ENCODE data around the gene CLC. TPM values are rescaled to one million over a fixed set of nuclear protein-coding genes. Genes with fewer than 3 reads are reported as not detected.
"Not testable (repeated sequence)": the region's sequence is repeated elsewhere in the genome, so short reads cannot be mapped to it uniquely, and the experiment has no call there.

CLC gene
- total RNA-seq, 4 donors from 2014 or later: not detected

DNA sequence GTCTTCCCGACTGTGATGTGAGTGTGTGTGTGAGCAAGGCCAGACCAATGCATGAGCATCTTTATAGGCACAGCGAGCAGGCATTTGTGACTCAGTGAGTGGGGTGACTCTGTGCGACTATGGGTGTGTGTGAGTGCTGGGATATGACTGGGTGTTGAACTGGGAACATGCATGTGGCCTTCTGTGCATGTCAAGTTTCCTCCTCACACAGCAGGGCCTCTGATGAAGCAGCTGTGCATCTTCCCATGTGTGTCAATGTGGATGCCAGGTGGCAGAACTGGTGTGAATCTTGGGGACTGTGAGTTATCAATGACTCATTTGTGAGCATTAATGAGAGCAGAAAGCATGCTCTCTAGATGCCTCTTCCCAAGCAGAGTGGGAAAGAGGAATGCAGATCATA is 45.7 kb downstream of the CLC start:
- WGBS, 2 donors: 76 to 91% methylated on average over 3 of the region's 3 CpGs
- DNase-seq (ENCODE audit: low spot score in 2 of 2): no peak
- no peaks in the 10 kb centered on the region for H3K36me3 ChIP-seq

GRCh38 chr19:39688637-39689036 is 49.2 kb downstream of the CLC start:
- H3K9me3 ChIP-seq: peaks cover 0 to 18% (median 0%) of the 10 kb centered on the region in 4 donors
- H3K36me3 ChIP-seq; H3K27ac ChIP-seq; H3K27me3 ChIP-seq; H3K4me3 ChIP-seq; DNase-seq (ENCODE audit: low spot score in 2 of 2); H3K4me1 ChIP-seq: not testable (repeated sequence)
- 83 to 85% methylated on average over 4 of the region's 4 CpGs for WGBS, 2 donors

More for the DNA sequence above, 45.7 kb downstream of the CLC start:
- Histone ChIP-seq H3K4me3 (no peak overlapping the region), H3K4me1 (no peaks in the 10 kb centered on the region), H3K27ac (no peak overlapping the region), H3K27me3 (no peaks in the 10 kb centered on the region), H3K9me3 (peaks cover 0 to 18% (median 0%) of the 10 kb centered on the region in 4 donors)
- no peak for TF ChIP-seq POLR2A (IDR thresholded peaks at IDR 0.05)
- no peak for TF ChIP-seq EP300 (IDR thresholded peaks at IDR 0.05)
- TF ChIP-seq, protein P1, sequence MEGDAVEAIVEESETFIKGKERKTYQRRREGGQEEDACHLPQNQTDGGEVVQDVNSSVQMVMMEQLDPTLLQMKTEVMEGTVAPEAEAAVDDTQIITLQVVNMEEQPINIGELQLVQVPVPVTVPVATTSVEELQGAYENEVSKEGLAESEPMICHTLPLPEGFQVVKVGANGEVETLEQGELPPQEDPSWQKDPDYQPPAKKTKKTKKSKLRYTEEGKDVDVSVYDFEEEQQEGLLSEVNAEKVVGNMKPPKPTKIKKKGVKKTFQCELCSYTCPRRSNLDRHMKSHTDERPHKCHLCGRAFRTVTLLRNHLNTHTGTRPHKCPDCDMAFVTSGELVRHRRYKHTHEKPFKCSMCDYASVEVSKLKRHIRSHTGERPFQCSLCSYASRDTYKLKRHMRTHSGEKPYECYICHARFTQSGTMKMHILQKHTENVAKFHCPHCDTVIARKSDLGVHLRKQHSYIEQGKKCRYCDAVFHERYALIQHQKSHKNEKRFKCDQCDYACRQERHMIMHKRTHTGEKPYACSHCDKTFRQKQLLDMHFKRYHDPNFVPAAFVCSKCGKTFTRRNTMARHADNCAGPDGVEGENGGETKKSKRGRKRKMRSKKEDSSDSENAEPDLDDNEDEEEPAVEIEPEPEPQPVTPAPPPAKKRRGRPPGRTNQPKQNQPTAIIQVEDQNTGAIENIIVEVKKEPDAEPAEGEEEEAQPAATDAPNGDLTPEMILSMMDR (IDR thresholded peaks at IDR 0.05): no peak

DNA sequence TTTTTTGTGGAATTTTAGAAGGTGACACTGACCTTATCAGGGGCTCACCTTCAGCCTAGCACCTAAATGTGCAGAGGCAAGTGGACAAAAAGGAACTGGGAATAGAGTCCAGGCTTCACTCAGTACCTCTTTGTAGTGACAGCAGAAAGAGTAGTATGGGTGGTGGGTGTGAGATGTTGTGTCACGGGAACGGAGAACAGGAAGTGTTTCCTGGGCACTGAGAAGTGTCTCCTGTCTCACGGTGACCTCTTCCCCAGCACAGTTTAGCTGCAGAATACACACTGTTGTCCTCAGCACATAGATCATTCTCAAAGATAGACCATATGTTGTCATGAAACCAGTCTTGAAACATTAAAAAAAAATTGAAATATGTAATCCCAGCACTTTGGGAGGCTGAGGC is 51.1 kb downstream of the CLC start:
- TF ChIP-seq EP300 (IDR thresholded peaks at IDR 0.05) (no peak), POLR2A (IDR thresholded peaks at IDR 0.05) (no peak)
- TF ChIP-seq, protein P1 (IDR thresholded peaks at IDR 0.05): no peak
- Histone ChIP-seq H3K27me3 (no peaks in the 10 kb centered on the region), H3K4me3 (no peak overlapping the region), H3K27ac (no peak overlapping the region), H3K9me3 (peaks cover 0 to 18% (median 0%) of the 10 kb centered on the region in 4 donors), H3K36me3 (no peaks in the 10 kb centered on the region), H3K4me1 (no peaks in the 10 kb centered on the region)
- 71 to 90% methylated on average over 3 of the region's 3 CpGs for WGBS, 2 donors
- DNase-seq (ENCODE audit: low spot score in 2 of 2): no peak

DNA sequence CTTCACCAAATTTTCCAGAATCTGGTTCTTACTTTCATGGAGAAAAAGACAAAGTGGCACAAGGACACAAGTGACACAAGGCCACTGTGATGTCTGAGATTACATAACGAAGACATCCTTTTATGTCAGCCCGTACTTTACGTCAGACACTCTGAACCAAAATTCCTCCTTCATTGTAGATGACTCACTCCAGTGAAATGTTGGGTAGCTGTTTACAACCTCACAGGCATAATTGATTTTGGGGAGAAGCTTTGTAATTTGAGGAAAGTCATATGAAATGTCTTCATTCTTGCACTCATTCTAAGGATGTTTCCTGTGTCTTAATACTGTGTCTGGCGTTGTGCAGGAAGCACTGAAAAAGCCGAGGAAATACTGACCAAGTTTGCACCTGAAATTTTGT is 53.6 kb downstream of the CLC start:
- 71 to 76% methylated on average over 5 of the region's 5 CpGs for WGBS, 2 donors
- Histone ChIP-seq H3K4me1 (peaks cover 0 to 1% (median 0%) of the 10 kb centered on the region in 4 donors), H3K27ac (no peak overlapping the region), H3K4me3 (no peak overlapping the region), H3K9me3 (peaks cover 0 to 8% (median 0%) of the 10 kb centered on the region in 4 donors), H3K36me3 (no peaks in the 10 kb centered on the region), H3K27me3 (no peaks in the 10 kb centered on the region)
- no peak for DNase-seq (ENCODE audit: low spot score in 2 of 2)
- TF ChIP-seq POLR2A (IDR thresholded peaks at IDR 0.05) (no peak), EP300 (IDR thresholded peaks at IDR 0.05) (no peak)
- TF ChIP-seq, protein P1 (IDR thresholded peaks at IDR 0.05): no peak

GRCh38 chr19:39681416-39681815 is 56.4 kb downstream of the CLC start:
- DNase-seq (ENCODE audit: low spot score in 2 of 2): no peak
- TF ChIP-seq, protein P1 (IDR thresholded peaks at IDR 0.05): no peak
- TF ChIP-seq EP300 (IDR thresholded peaks at IDR 0.05) (no peak), POLR2A (IDR thresholded peaks at IDR 0.05) (no peak)
- Histone ChIP-seq H3K9me3 (no peaks in the 10 kb centered on the region), H3K36me3 (no peaks in the 10 kb centered on the region), H3K4me3 (no peak overlapping the region), H3K27me3 (no peaks in the 10 kb centered on the region), H3K27ac (no peak overlapping the region), H3K4me1 (peaks cover 0 to 12% (median 0%) of the 10 kb centered on the region in 4 donors)
- 88 to 89% methylated on average over 5 of the region's 5 CpGs for WGBS, 2 donors

Small RNA genes within 50 kb of the gene (small RNA-seq; reads per million reads assigned to genes)
- gene RPS29P27: not detected

Other genes with a start within 250 kb of the CLC start
- not detected for gene DLL3, start 239.1 kb downstream of the CLC start, total RNA-seq
- not detected for gene SELENOV, start 222.9 kb downstream of the CLC start, total RNA-seq
- 10 to 100 TPM in 1 of 4 donors, 1 to 10 TPM in 3; 3.0 to 10.2 (median 7.0) TPM for gene EID2B, start 205.2 kb downstream of the CLC start, total RNA-seq
- gene EID2, start 197.9 kb downstream of the CLC start, total RNA-seq: 10 to 100 TPM; 14.0 to 27.3 (median 23.4) TPM
- gene LGALS13, start 135.5 kb downstream of the CLC start, total RNA-seq: not detected
- gene LGALS16, start 82.1 kb downstream of the CLC start, total RNA-seq: not detected
- gene LGALS14, start 33.5 kb downstream of the CLC start, total RNA-seq: not detected
- not detected for gene LEUTX, start 40.8 kb upstream of the CLC start, total RNA-seq
- 10 to 100 TPM; 12.6 to 15.9 (median 13.1) TPM for gene DYRK1B, start 96.1 kb upstream of the CLC start, total RNA-seq
- gene FBL, start 108.3 kb upstream of the CLC start, total RNA-seq: 100 to 1,000 TPM; 170 to 204 (median 177) TPM
- gene FCGBP, start 196.6 kb upstream of the CLC start, total RNA-seq: 100 to 1,000 TPM in 1 of 4 donors, 10 to 100 TPM in 3; 17.4 to 122 (median 72.1) TPM
- gene PSMC4, start 233.1 kb upstream of the CLC start, total RNA-seq: 10 to 100 TPM; 49.4 to 91.8 (median 69.5) TPM